ENCODE measurements around the gene FOXJ3.
"Not testable (repeated sequence)": the region's sequence is repeated elsewhere in the genome, so short reads cannot be mapped to it uniquely, and the experiment has no call there.

The FOXJ3 gene

DNA sequence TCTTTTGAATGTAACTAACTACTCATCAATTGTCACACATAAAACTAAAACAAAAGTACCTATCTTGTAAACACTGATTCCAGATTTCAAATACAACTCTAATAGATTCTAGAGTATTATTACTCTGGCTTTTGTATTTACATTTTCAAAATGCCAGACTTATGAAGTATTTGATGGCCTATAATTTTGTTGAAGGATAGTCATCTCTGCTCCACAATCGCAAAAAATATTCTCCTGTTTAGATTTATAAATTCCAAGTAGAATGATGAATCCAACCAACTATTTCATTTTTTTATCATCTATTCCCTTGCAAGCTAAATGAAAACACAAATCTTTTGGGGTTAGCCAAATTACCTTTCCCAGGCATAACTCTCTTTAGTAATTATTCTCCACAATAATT, 95.5 kb downstream of the FOXJ3 start:
- no peak for DNase-seq

DNA sequence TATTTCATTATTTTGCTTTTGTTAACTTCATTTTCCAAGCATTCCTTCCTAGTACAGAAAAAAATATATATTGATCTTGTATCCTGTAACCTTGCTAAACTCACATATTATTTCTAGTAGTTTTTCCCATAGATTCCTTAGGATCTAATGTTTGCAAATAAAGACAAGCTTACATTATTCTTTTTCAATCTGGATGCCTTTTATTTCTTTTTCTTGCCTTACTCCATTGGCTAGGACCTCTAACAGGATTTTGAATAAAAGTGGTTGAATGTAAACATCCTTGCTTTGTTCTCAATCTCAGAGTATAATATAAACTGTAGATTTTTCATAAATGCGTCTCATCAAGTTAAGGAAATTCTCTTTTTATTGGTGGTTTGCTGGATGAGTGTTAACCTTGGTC, 96.0 kb downstream of the FOXJ3 start:
- no peak for DNase-seq

DNA sequence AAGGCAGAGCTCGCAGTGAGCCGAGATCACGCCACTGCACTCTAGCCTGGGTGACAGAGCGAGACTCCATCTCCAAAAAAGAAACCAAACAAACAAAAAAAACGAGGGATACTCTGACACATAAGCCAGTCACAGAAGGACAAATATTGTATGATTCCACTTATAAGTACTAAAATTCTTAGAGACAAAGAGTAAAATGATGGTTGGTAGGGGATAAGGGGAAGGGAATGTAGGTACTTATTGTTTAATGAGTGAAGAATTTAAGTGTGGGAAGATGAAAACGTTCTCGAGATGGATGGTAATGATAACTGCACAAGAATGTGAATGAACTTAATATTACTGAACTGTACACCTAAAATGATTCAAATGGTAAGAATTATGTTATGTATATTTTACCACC, 103.8 kb downstream of the FOXJ3 start:
- no peak for DNase-seq

DNA sequence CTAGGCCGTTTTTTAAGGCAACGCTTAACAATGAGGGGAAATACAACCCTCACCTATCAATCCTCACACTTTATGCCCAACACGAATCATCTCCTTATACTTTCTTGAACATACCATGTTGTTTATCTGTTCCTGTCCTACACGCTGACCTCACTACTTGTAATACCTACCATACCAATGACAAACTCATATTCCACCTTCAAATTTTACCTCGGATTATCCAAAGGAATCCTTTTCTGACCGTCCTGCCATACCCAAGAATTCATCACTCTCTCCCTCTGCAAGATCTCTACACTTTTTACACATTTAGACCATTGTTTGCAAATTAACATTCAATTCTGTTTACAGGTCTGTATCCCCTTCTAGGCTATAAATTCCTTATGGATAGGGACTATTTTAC, 106.1 kb downstream of the FOXJ3 start:
- DNase-seq: no peak

DNA sequence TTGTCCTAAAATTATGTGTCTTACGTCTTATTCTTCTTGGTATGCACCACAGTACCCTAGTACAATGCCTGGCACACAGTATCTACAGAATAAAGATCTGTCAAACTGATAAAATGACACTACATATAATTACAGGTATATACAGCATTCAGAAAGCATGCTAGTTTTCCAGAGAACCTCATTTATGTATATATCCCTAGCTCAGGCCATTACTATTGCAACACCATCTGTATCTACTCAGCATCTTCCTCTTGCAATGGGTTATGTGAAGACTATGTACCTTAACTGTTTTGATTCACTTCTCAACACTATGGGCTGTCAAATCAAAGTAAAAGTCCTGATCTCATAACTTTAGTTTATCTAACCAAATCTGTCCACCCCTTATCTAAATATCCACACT, 112.0 kb downstream of the FOXJ3 start:
- no peak for DNase-seq

DNA sequence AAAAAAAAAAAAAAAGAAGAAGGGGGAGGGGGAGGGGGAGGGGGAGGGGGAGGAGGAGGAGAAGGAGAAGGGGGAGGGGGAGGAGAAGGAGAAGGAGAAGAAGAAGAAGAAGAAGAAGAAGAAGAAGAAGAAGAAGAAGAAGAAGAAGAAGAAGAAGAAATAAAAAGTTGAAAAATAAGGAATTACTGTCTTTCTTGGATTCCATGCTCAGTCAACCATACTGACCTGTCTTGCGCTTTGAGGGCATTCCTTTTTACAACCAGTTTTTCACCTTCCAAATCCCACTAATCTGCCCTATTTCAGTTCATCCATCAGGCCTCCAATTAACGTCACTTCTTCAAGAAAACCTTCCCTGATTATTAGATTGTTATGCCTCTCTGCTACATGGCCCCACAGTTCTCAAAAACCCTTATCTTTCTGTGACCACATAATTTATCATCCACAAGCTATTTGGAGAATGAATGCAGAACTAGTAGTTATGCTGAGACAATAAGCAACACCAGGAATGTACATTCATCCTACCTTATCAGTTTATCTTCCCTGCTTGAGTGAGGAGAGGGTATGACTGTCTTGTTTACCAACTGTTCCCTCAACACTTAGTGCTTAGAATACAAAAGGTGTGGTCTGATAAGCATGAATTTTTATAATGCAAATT, 113.0 kb downstream of the FOXJ3 start:
- DNase-seq: no peak

DNA sequence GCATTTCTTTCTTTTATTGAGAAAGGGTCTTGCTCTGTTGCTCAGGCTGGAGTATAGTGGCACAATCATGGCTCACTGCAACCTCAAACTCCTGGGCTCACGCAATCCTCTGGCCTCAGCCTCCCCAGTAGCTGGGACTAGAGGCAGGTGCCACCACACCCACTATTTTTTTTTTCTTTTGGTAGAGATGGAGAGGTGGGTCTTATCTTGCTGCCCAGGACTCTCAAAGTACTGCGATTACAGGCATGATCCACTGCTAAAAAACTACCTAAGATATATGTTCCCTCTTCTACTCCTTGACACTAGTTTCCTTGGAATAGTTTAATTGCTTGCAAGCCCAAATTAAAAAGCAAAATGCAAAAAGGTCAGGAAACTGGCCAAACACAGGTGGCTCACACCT, 113.6 kb downstream of the FOXJ3 start:
- no peak for DNase-seq

DNA sequence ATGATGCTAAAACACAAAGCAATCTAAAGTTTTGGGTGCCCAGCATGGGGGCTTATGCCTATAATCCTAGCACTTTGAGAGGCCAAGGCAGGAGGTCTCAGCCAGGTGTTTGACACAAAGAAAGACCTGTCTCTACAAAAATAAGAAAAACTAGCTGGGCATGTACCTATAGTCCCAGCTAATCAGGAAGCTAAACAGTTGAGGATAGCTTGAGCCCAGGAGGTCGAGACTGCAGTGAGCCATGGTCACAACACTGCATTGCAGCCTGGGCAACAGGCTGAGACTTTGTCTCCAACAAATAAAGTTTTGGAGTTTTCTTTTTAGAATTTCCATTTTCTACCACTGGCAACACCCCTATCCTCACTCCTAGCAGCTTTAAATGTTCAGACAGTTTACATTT, 115.4 kb downstream of the FOXJ3 start:
- DNase-seq: no peak

DNA sequence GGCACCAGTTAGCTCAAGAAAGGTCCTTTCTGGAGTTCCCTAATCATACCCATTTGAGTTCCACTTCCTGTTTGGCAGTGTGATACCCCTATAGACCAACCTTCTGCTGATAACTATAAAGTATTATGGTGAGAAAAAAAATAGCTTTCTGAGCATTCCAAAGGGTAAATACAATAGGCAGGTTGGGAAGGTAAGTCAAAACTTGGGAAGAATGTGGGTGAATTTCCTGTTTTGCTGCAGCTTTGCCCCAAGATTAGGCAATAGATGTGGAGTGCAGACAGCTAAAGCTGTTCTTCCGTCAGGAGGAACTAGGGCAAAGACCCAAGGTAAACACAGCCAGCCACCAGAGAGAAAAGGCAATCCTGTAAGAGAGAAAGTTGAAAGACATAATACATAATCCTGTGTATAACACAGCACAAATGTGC, 120.6 kb downstream of the FOXJ3 start:
- DNase-seq: peak; percentile 61

DNA sequence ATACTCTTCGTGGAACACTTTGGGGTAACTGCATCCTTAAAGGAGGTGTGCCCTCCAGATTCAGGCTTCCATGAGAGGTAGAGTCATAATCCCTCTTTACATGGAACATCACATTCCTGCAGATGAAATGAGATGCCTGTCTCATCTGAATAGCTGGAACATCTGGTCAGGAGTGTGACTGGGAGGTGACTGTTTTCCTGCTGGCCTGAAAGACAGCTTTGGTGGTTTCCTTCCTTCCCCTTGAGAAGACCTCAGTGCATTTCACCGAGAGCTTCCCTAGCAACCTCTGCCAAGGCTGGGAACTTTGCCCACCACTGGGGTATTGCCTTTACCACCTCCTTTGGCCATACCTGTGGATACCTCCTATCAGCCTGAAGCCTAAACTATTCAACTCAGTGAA, 123.8 kb downstream of the FOXJ3 start:
- DNase-seq: no peak

DNA sequence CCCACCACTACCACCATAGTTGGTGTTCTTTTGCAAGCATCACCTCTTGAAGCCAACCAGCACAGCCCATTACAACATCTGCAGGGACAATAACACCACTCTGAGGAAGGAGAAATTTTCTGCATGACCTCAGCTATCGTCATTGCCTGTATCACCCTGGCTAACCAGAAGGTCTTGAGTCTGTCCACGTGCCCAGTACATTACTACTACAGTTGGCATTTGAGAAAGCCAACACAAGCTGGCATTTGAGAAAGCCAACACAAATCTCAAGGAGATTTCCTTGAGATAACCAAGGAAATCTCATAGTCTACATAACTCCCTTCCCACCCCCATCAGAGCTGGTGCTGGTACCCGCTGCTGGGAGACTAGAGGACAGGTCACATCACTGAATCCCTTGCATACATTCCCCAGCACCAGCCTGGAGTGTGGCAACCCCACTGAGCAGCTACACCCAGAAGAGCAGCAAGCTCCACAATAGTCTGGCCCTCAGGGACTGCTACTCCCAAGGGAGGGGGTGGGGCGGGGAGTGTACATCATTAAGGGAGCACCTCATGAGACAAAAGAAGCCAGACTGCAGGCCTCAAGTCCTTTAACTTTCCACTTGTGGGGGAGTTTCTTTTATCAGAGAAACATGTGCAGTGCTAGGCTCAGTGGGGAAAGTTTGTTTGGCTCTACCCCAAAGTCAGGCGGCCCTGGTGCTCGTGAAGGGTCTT, 124.5 kb downstream of the FOXJ3 start:
- DNase-seq: no peak

DNA sequence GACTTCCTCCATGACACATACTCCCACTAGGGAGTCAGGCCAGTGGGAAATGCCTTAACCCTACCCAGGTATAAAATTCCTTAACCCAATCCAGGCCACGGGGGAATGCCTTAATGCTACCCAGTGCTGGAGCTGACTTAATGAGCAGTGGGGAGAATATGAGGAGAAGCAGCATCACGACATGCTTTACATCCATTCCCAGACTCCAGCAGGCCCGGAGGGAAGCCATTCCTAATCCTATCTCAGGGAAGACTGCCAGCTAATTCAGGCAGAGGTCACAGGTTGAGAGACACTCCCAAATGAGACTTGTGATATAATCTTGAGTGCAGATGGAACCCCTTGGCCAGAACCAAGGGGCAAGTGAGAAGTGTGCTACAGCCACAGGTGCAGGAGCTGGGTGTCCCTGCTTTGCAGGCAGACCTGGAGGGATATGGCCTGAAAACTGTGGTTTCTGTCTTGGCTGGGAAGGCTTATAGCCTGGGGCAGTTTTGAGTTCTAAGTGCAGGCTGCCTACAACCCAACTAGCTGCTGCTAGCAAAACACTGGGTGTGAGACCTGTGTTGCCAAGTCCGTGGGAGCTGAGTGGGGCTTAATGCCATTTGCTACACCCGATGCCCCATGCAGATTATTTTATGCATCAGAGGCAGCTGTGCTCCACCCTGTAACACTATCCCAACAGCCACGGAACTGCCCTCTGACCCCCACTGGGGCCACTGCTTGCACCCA, 125.3 kb downstream of the FOXJ3 start:
- DNase-seq: no peak

DNA sequence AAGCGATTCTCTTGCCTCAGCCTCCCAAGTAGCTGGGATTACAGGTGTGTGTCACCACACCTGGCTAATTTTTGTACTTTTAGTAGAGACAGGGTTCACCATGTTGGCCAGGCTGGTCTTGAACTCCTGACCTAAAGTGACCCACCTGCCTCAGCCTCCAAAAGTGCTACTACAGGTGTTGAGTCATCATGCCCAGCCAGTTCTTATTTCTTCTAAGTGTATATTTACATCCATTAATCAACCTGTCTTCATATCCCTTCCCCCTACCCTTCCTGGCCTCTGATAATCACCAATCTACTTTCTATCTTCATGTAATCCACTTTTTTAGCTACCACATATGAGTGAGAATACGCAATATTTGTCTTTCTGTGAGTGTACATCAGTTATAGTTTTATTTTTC, 128.1 kb downstream of the FOXJ3 start:
- DNase-seq: not testable (repeated sequence)

DNA sequence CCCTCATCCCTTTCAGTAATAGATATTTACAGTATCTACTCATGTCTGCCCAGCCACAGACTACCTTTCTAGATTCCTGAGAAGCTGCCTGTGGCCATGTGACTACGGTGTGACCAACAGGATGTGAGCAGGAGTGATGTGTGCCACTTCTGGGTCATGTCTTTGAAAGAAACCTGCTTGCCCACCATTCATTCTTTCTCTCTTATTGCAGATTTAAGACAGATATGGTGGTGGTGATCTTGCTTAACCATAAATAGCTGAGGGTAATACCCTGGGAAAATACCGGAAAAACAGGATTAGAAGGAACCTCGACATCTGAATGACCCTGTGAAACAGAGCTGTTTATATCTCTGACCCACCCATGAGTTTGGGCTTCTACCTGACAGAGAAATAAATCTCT, 128.9 kb downstream of the FOXJ3 start:
- DNase-seq: no peak

DNA sequence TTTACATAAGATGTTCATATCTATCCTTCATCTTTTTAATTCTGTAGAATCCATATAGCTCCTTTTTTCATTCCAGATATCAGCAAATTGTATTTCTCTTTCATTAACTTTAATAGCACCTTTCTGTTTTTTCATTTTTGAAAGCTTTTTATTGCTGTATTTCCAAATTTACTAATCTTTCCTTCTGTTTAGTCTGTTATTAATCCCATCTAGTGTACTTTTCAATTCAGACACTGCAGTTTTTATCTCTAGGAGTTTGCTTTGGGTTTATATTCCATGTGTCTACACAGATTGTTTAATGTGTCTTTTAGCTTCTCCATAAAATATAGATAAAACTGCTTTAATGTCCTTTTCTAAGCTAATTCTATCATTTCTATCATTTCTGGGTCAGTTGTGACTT, 133.0 kb downstream of the FOXJ3 start:
- DNase-seq: no peak

DNA sequence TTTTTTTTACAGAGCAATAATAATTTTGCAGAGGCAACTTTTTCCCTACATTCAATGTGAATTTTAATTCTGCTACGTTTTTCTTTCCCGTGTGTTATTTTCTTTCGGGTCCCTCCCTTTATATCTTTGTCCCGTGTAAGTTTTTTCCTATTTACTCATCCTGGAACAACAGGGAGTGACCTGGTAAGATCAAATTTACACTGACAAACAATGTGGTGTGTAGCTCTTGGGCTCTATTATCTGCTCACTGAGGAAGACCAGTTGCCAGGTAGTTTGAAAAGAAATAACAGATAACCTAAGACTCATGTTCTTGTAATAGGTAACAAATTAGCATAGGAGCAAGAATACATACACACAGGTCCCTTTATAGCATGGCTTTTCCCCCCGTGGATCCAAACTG, 136.8 kb downstream of the FOXJ3 start:
- DNase-seq: no peak

DNA sequence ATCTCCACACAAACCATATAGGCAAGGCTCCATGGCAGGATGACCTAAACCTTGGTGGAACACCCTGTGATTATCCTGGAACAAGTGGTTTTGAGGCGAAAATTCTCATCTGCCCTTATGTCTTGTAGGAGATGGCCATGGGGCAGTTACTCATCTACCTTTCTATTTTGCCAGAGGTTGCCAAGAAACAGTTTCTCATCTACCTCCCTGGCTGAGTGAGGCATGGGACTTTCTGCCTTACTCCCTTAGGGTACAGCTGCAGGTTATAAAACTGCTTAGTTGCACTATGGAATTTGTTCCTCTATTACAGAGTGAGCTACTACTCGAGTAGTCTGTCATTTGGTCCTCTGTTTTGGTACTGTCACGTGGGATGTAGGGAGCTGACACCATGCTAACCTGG, 139.2 kb downstream of the FOXJ3 start:
- DNase-seq: no peak

DNA sequence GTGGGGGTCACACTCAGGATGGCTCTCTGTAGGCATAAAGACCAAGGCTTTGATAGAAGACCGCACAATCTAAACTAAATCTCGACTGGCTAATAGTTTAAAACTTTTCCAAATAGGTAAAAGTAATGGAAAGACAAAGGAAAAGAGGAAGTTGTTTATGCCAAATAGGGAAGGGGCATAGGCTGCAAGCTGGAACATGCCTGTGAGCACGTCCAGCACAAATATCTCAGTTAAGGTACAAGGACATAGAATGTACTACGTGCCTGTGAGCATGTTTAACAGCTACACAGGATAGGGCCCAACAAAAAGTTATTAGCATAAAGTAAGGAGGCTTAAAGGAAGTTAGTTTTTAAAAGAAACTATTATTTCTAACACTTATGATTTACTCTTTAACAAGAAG, 142.9 kb downstream of the FOXJ3 start:
- no peak for DNase-seq

DNA sequence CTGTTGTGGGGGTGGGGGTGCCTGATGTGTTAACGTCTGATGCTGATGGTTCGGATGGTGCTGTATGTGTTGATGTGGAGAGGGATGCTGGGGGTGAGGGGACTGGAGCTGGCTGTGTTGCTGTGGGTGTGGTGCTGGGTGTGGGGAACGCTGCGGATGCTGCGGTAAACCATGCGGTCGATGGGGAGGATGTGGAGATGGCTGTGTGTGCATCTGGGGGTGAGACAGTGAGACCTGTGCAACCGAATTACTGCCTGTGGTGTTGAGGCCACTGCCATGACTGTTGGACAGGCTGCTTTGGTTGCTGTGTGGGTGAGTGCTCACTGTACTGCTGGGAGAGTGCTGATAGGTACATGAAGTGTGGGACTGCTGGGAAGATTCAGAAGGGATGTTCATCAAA, 143.7 kb downstream of the FOXJ3 start:
- no peak for DNase-seq

DNA sequence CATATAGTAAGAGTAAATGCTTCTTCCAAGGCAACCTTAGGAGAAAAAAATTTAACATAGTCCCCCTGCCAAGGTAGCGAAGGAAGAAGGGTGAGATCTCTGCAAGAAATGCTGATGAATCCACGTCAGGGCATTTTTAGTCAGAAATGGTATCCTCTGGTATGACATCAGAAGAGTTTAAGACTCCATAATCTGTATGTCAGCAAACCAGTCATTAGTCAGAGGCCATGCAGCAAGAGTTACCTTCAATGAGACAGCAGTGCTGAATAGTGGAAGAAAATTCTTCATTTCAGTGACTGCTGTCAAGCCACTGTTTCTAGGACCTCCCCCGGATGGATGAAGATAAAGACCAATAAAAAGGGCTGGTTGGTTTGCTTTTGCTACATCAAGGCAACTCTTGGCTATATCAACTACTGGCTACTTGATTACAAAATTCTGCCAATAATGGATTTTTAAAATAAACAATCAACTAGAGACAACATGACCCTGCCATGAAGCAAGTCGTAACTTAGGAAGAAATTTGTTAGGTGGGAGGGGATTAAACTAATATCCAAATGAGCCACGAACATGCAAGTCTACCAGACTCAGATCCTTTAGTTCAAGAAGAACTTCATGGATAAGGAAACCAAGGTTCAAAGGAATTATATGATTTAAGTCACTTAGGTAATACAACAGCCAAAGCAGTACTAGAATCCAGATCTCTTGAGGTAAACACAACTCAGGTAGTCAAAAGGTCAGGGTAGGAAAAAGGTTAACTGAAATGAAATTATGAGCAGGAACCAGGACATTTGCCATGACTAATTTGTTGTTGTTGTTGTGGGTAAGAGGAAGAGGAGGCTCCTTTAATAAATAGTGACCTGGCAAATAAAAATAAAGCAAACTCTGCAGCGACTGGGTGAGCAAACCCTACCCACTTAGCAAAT, 144.8 kb downstream of the FOXJ3 start:
- DNase-seq: no peak

DNA sequence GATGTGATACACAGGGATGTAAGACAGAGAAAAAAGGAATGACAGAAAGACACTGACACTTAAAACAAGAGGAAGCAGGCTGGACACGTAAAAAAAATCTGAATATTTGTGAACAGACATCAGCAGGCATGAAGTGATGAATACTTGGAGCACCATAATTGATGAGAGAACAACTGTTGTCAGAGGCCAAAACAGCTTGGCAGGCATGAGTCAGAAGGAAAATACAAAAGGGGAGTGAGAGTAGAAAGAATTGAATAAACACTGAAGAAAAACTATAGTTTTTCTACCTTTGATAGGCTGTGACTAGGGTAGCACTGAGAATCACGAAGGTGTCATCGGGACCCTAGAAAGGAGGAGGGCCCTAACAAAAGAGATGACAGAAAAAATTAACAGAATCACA, 148.9 kb downstream of the FOXJ3 start:
- peak; percentile 50 for DNase-seq

DNA sequence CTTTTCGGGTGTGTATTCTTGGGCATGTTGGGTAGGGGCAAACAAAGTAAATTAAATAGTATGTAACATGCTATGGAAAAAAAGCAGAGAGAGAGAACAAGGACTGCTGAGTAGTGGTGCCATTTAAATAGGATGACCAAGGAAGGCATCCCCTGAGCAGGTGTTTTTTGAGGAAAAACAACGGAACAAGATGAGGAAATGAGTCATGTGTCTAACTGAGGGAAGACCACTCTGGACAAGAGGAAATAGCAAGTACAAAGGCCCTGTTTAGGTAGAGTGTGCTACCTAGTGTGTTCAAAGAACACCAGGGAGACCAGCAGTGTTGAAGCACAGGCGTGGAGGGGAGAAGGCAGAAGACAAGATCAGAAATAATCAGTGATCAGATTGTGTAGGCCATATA, 150.4 kb downstream of the FOXJ3 start:
- DNase-seq: no peak

DNA sequence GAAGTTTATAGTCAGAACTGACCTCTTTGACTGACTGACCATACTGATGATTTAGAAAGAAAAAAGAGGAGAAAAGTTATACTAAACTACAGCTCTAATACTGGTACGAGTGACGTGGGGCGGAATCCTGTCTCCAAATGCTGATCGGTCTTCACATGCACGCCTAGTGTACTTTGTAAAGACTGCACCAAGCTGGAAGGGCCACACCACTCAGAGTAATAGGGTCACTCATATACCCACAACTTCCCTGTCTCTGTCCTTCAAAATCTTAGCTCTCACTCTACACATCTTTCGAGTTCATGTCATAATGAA, 151.1 kb downstream of the FOXJ3 start:
- no peak for DNase-seq

All from NCI-H446 treated with DMSO at 0.1 percent for 48 hours (cell line).